HG03280 (cell line): Measurements from ENCODE around the gene KIF1C.

Experiments used
- ATAC-seq: cut with Tn5 transposase; IDR thresholded peaks from one replicate; pipeline ENCODE4 v1.9.1; 2021; ENCODE audit warnings: mild to moderate bottlenecking, moderate library complexity; ENCODE audit not compliant: unreplicated experiment

The KIF1C gene

DNA sequence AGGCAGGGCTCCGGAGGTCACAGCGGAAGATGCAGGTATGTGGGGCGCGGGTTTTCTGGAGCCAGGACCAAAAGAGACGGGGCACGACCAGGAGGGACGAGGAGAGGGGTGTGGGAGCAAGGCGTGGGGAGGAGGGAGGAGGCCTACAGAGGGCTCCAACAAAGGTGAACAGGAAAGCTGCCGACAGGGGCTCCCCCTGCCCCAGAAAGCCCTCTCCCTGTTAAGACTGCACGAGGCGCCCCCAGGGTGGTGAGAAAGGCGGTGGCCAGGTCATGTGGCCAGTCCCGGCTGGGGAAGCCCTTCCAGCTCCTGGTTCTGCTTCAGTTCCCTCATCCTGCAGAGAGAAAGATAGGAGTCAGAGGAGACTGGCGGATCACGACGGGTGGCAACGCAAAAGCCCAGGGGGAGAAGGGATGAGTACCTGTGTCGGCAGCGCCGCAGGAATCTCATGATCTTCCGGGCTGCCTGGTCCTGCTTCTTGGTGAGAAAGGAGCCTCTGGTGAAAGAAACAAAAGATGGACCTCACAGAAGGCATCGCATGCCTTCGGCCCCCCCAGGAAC, 29.2 kb upstream of the KIF1C start:
- no peak for ATAC-seq

DNA sequence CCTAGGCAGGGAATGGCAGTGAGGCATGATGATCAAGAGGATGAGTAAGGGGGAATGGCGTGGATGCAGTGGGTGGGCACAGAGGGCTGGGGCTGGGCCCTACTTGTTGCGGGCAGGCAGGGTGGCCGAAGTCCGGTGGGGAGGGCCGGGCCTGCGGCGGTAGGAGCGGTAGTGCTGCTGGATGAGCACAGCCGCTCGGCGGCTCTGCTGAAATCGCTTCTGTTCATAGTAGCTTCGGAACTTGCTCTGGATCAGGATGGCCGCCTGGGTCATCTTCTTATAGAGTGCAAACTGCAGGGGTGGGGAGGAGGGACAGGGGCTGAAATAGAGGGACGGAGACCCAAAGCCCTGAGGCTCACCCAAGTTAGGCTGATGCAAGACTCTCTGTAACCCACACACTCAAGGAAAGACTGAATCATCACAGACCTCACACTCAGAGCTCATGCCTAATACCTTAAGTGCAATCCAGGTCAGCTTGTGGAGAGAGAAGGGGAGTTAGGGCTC, 28.7 kb upstream of the KIF1C start:
- no peak for ATAC-seq

DNA sequence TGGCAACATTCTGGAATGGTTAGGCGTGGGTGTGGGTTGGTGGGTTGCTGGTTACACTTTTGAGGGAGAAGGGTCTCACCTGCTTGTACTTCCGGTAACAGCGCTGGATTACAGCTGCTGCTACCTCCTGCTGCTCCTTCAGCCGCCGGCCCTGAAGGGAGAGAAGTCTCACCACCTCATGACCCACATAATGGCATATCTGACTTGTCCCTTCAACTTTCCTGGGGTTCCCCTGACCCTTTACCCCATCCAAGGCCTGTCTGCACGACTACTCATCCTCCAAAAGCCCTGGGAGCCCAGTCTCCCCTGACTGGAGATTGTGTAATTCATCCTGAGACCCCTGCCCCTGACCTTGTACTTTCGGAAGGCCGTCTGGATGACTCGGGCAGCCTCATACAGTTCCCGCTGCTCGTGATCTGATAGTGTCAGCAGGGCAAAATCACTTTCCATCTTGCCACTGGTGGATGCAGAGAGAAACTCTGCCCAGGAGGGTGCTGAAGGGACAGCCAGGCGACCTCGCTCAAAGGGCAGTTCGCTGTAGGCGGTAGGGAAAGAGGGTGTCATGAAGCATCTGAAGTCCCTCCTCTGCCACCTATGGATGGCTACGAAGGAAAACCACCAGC, 28.1 kb upstream of the KIF1C start:
- no peak for ATAC-seq

DNA sequence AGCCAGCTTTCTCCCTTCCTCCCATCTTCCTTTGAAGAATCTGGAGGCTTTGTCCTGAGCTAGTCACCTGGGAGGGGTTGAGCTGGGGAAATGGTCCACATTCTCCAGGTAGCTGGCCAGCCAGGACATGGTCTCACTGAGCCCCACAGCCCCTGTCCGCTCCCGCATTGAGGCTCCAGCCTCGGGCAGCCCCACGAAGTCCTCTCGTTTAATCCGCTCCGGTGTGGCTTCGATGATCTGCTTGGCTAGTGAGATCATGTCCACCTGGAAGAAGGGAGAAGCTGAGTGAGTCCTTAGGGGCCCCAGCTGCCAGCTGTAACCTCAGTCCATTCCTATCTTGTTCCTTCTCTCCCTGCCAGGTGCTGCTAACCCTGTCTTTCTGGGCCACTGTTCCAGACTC, 27.5 kb upstream of the KIF1C start:
- ATAC-seq: no peak

DNA sequence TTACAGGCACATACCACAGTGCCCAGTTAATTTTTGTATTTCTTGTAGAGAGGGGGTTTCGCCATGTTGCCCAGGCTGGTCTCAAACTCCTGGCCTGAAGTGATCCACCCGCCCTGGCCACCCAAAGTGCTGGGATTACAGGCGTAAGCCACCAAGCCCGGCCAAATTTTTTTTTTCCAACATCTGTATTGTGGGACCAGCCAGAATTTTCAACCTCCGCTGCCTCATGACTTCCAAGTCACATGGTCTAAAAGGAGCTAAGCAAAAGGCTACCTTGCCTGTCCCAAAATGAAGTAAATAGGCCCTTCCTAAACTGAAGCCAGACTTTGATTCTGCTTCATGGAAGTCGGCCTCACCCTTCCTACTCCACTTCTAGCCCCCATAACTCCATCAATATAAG, 25.9 kb upstream of the KIF1C start:
- no peak for ATAC-seq

DNA sequence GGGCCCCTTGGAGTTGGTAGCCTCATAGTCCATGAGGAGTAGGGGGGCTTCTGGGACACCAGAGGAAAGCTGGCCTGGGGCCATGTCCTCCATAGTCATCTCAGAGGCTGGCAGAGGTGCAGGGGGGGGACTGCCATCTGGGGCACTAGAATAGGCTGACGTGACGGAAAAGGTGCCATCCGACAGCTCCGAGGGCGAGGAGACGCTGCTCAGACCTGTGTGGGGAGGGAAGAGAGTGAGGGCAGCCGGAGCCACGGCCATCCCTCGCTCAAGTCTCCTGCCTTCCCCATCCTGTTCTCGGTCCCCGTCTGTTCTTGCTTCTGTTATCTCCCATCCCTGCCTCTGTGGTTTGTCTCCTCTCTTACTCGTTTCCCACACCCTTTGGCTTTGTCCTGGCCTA, 25.4 kb upstream of the KIF1C start:
- ATAC-seq: no peak

DNA sequence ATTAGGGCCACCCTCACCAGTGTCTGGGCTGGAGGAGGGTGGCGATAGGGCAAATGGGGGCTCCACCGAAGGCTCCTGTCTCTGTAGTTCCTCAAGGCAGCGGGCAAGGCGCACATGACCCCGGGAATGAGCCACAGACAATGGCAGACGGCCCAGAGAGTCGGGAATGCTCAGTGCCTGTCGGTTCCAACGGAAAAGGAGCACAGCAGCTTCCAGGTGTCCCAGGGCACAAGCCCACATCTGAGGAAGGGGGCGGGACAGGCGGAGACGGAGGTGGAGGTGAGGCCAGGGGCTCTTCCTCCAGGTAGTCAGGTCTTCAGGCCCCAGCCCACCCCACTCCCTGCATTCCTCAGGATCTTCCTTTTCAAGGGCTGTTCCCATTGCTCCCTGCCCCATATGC, 25.0 kb upstream of the KIF1C start:
- ATAC-seq: no peak

DNA sequence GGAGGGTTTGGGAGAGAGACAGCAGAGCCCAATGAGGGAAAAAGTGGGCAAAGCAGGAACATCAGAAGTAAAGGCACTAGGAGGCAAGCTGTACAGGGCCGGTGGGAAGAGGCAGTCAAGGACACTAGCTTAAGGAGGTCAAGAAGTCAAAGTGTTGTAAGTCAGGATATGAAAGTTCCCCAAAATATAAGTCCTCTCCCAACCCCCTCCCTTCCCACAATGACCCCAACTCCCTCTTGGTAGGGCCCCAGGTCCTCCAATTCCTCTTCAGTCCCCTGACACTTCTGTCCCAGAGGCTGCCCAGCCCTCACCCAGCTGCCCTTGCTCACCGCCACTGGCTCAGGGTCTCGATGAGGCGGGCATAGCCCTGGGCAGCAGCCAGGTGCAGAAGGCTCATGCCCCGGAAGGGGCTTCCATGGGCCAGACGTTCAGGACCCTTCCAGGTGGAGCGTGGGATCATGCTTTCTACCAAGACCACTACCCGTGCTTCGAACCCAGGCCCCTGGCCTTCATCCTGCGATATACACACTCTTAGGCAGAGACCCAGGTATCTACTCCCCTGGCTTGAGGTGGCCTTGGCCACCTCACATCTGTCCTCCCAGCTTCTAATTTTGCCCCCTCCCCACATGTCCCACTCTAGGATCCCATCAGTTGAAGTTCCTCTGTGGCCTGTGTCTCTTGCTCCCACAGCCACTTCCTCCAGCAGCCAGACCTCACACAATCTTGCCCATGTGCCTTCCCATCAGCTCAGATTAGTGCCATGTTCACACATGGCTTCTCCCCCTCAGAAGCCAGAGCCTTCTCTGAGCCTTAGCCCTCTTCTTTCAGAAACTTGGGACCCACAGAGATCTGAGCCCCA, 24.3 kb upstream of the KIF1C start:
- no peak for ATAC-seq

DNA sequence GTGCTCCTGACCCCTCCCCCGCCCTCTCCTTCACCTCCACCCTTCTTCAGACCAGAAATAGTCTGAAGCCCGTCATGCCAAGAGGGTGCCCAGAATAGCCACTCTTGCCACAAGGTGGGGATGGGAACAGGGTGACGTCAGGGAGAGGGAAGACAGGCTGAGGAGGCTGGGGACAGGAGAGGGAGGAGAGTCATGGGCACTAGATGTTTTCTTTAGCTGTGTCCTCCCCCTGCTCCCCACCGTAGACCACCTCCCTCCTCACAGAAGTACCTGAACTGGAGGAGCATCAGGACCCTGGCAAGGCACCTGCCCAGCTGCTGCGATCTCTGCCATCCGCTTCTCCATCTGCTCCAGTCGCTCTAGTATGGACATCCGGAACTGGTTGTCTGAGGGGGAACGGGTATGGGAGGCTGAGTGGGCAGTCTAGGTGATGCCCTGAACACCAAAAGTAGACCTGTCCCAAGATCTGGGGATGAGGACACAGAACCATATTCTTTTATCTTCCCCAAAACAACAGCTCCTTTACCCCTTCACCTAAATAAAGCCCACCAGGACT, 23.6 kb upstream of the KIF1C start:
- no peak for ATAC-seq

DNA sequence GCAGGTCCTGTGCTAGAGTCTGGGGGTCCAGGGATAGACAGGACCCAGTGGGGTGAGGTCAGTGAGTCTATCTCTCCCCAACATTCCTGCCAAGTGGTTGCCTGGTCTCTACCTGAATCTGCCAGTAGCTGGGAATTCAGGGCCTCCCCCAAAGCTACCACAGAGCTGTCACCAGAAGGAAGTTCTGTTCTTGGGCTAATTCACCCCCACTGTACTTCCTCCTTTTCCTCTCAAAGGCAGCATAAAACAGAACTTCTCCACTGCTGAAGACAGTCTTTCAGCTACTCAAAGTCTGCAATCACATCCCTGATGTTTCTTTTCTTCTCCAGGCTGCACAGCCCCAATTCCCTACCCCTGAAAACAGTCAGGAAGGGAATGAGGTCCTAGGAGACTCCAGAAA, 19.0 kb upstream of the KIF1C start:
- ATAC-seq: no peak

DNA sequence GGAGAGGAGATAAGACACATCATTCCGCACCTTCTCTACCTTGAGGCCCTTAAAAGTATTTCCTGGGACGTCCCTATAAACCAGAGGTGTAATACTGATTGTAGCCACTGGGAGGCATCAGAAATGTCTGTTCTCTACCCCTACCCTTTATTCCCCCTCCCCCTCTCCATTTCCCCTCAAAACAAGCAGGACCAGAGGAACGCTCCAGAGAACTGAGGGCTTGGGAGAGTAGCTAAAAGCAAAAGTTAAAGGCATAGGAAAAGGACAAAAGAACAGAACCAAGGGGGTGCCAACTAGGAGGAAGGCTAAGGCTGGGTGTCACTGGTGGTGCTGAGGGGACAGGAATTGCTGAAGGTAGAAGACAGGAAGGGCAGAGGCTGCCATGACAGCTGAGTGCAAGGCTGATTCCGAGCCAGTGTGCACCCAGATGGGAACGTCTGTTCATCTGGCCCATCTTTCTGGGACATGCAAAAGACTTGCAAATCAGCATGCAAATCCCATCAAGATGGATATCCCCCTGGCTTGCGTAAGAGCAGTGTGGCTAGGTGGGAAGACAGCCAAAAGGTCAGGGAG, 17.0 kb upstream of the KIF1C start:
- ATAC-seq: no peak

DNA sequence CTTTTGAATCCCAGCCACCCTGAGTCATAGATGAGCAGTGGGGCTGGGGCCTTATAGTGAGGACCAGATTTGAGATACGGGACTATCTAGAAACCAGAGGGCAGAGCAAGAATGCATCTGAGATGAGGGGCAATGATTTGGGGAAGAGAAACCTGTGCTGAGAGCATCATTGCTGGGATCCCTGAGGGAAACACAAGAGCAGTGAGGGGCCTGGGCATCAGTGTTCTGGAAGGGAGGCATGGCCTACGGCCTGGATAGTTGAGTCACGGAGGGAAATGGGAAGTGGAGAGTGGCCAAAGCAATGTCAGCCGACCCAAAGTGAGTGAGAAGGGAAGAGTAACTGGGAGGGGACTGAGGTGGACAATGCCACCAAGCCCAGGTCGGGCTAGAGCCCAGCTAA, 15.4 kb upstream of the KIF1C start:
- no peak for ATAC-seq

DNA sequence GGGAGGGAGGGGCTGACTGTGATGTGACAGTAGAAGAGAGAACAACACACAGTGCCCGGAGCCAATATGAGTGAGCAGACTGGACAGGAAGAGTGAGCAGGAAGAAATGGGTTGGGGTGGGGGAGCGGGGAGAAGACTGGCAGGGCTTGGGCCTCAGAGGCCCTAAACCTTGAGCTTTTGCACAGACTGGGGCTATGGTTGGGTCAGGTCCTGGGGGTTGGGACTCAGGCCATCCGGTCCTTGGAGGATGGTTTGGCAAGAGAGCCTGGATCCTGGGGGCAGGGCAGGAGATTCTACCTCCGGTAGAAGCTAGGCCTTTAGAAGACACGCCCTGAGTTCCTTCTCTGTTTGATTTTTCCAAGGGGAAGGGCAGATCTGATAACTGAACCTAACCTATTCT, 11.3 kb upstream of the KIF1C start:
- no peak for ATAC-seq

DNA sequence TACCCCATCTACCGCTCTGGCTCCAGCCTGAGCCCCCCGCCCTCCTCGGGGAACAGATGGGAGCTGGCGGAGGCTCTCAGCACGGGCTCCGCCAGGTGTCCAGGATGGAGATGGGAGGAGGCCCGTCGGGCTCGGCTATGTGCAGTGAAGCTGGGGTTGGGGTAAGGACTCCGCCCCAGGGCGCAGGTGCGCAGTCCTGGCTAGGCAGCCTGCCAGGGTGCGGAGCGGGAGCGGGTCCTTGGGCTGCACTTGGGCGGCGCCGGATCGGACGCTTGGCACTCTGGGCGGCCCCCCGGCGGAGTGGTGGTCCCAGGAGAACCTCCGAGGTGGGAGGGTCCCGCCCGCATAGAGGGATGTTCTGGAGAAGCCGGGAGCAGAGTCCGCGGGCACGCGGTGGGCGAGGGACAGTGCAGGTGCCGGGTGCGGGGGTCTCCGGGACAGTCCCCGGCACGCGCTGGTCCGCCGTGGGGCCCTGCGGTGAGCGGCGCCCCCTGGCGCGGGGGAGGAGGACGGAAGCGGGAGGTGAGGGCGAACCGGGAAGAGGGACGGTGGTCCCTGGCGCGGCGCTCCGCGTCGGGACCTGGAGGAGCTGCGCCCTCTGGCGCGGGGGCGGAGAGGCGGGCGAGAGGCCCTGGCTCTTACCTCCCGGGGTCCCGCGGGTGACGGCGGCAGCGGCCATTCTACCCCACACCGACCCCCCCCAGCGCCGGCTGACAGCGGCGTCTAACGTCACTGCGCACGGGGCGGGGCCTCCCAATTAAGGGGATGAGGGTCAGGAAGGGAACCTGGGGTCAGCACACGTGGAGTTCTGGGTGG, 10.6 kb upstream of the KIF1C start, which contains the start of gene CAMTA2:
CAMTA2 (minus strand) TSS at position 725 of the 816 bp plus-strand sequence. CDS start 1,453 bp downstream, outside the sequence.
- ATAC-seq: peak; percentile 67

DNA sequence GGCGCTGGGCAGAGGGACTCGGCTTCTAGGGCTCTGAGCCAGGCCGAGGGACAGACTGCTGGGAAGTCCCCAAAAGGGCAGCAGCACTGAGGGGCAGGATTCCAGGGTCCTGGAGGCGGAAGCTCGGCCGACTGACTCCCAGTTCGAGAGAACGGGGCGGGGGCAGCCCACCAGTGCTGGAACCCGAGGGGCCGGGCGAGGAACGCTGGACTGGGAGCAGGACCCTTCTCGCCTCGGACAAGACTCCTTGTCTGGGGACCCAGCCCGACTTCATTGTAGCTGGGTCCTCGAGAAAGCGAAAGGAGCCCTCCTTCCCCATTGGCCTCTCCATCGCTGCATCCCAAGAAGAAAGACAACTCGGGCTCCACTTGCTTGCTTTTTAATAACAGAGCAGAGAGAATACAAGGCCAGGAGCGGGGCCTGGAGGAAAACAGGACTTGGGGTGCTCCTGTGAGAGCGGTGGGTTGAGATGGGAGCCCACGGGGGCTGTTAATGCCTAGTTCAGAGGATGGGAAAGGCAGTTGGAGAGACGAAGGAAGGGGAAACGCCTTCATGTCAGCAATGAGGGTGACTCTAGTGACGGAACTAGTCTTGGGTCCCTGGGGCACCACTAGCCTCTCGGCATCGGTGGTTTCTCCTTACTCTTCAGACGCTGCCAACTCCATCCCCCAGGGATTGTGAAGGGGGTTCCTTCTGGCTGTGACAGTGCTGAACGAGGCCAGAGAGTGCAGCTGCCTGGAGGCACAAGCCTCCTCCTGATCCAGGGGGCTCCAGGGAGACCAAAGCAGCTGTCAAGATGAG, 9.8 kb upstream of the KIF1C start:
- no peak for ATAC-seq

DNA sequence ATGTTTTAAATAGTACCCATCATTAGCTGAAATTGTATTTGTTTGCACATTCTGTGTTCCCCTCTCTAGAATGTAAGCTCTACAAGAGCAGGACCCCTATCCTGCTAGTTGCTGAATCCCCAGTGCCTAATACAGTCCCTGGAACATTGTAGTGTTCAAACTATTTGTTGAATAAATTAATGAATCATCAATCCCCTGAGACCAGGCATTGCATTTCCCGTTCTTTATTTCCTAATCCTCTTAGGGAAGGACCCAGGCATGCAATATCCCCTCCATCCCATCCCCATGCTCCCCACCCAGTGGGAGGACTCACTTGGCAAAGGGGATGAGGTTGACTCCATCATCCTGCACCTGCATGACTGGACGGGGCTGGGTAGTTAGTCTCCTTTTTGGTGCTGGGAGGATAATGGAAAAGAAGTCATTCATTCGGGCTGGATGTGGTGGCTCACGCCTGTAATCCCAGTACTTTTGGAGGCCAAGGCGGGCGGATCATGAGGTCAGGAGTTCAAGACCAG, 3.6 kb upstream of the KIF1C start:
- no peak for ATAC-seq

DNA sequence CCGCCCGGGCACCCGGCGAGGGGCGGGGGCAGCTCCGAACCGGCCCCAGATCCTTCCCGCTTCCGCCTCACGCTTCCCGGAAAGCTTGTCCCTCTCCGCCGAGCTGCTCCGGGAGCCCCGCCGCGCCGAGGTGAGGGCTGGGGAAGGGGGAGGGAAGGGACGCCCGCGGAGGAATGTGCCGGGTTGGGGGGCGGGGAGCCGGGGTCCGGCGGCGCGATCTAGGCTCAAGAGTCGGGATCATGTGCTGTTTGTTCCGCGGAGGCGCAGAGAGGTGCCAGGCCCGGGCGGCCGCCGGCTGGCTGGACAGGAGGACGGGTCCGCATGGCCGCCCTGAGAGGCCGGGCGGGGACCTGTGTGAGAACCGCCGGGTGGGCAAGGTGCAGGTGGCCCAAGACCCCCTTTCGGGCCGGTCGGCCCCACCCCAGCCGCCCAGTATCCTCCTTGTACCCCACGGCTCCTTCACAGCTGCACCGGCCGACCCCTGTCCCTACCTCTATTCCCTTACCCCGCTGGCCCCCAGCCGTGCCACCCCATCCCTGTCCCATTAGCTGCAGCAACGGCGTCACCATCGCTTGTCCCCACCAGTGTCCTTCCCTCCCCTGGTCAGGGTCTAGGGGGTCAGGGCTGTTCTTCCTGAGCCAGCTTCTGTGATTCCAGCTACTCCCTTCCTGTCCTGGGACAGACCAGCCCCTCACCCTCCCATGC, 429 bp downstream of the KIF1C start:
- ATAC-seq: peak; percentile 0

DNA sequence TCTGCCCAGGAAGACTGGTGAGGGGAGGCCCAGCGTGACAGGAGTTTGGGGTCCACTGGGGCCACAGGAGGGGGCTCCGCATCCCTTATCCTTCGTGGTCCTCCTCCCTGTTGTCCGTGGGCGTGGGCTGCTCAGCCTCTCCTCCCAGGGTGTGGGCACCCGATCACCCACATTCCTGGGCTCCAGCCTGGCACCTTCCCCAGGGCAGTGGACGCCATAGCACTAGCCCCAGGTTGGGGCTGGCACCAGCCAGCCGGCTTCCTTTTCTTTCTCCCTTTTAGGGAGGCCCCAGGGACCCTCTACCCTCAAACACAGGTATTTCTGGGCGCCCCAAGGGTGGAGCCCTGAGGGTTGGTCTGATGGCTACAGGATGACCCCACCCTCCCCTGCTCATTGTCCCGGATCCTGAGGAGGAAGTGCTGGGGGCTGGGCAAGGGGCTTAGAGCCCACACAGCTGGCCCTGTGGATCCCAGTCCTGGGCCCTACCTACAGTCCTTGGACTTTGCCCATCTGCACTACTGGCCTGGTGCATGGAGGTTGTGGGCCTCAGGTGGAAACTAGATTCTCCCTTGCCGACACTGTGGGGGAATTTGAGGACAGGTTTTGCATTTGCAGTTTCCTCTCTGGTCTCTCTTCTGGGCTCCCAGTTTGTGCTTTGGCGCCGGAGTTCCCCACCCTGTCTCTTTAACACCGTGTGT, 1.1 kb downstream of the KIF1C start:
- no peak for ATAC-seq
